ENCODE data around the gene CSRNP3.

DNA sequence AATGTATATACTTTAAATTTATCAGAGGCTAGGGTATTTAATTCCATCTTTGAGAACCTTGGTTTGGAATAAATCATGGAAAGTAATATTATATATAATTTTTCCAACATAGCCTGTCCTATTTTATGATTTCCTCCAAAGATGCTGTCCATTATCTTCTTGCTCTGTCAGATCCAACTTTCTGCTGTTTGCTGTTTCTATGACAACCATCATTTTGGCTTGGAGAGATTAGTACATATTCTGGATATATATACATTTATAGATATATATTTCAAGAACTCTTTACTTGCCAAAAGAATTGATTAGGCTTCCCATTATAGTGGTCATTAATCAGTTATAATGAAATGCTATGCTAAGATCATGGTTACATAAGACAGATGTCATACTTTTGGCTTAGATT is 31.3 kb downstream of the CSRNP3 start:
- TF ChIP-seq, protein P1, sequence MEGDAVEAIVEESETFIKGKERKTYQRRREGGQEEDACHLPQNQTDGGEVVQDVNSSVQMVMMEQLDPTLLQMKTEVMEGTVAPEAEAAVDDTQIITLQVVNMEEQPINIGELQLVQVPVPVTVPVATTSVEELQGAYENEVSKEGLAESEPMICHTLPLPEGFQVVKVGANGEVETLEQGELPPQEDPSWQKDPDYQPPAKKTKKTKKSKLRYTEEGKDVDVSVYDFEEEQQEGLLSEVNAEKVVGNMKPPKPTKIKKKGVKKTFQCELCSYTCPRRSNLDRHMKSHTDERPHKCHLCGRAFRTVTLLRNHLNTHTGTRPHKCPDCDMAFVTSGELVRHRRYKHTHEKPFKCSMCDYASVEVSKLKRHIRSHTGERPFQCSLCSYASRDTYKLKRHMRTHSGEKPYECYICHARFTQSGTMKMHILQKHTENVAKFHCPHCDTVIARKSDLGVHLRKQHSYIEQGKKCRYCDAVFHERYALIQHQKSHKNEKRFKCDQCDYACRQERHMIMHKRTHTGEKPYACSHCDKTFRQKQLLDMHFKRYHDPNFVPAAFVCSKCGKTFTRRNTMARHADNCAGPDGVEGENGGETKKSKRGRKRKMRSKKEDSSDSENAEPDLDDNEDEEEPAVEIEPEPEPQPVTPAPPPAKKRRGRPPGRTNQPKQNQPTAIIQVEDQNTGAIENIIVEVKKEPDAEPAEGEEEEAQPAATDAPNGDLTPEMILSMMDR (IDR thresholded peaks at IDR 0.05): no peak
- no peak for TF ChIP-seq POLR2AphosphoS5 (IDR thresholded peaks at IDR 0.05; ENCODE audit: low read depth, low read length)
- TF ChIP-seq TCF7L2 (IDR thresholded peaks at IDR 0.05; ENCODE audit: low read depth, low read length): no peak

Data from Panc1 (cell line).